Astrocyte (in vitro differentiated cells and primary cell): ENCODE measurements around the gene MIA3. TPM values are rescaled to one million over a fixed set of nuclear protein-coding genes. Genes with fewer than 3 reads are reported as not detected.

ENCODE experiments used
- DNase-seq: peaks from one replicate; pipeline ENCODE4 v3.0.0-alpha.2; 2010; ENCODE audit warnings: low read depth
- FAIRE-seq: peaks from 2 replicates; lab custom pipeline; 2011; peaks lifted over from hg19 to GRCh38; lab: Jason Lieb, UNC
- H2AFZ ChIP-seq: 2 replicates; pipeline ENCODE4 v1.6.0; 2012; ENCODE audit warnings: low read depth, low read length, inconsistent platforms
- H3K27ac ChIP-seq: 2 replicates; pipeline ENCODE4 v1.5.1; 2011; ENCODE audit warnings: low read depth, low read length, inconsistent platforms
- H3K27me3 ChIP-seq: 2 replicates; pipeline ENCODE4 v1.6.0; 2011; ENCODE audit warnings: low read length, inconsistent platforms; ENCODE audit not compliant: insufficient read depth
- H3K36me3 ChIP-seq: 2 replicates; pipeline ENCODE4 v1.5.1; 2011; ENCODE audit warnings: low read length, inconsistent platforms; ENCODE audit not compliant: insufficient read depth
- H3K4me1 ChIP-seq: 2 replicates; pipeline ENCODE4 v1.5.1; 2011; ENCODE audit warnings: low read length, inconsistent platforms; ENCODE audit not compliant: insufficient read depth
- H3K4me2 ChIP-seq: 2 replicates; pipeline ENCODE4 v1.6.0; 2012; ENCODE audit warnings: low read length, inconsistent platforms
- H3K4me3 ChIP-seq: 2 replicates; pipeline ENCODE4 v1.5.1; 2011; ENCODE audit warnings: low read depth, mild to moderate bottlenecking, low read length, inconsistent platforms; ENCODE audit not compliant: insufficient read depth
- H3K79me2 ChIP-seq: 2 replicates; pipeline ENCODE4 v1.6.0; 2012; ENCODE audit warnings: mild to moderate bottlenecking, low read length, inconsistent platforms; ENCODE audit not compliant: insufficient read depth
- H3K9ac ChIP-seq: 2 replicates; pipeline ENCODE4 v1.6.0; 2012; ENCODE audit warnings: mild to moderate bottlenecking, low read length, inconsistent platforms
- H3K9me3 ChIP-seq: 2 replicates; pipeline ENCODE4 v1.5.1; 2012; ENCODE audit warnings: low read depth, mild to moderate bottlenecking, low read length, inconsistent platforms; ENCODE audit not compliant: insufficient read depth
- H4K20me1 ChIP-seq: 2 replicates; pipeline ENCODE4 v1.6.0; 2012; ENCODE audit warnings: low read length, inconsistent platforms; ENCODE audit not compliant: insufficient read depth
- H3K27ac Mint-ChIP-seq: one replicate; pipeline ENCODE4 v1.8.0; 2021; ENCODE audit warnings: mild to moderate bottlenecking, mixed read lengths; ENCODE audit not compliant: unreplicated experiment
- H3K27me3 Mint-ChIP-seq: one replicate; pipeline ENCODE4 v1.8.0; 2021; ENCODE audit warnings: low read depth, mixed read lengths; ENCODE audit not compliant: unreplicated experiment
- H3K36me3 Mint-ChIP-seq: one replicate; pipeline ENCODE4 v1.8.0; 2021; ENCODE audit warnings: low read depth, mixed read lengths; ENCODE audit not compliant: unreplicated experiment
- H3K4me1 Mint-ChIP-seq: one replicate; pipeline ENCODE4 v1.8.0; 2021; ENCODE audit warnings: low read depth, mixed read lengths; ENCODE audit not compliant: unreplicated experiment
- H3K4me3 Mint-ChIP-seq: one replicate; pipeline ENCODE4 v1.8.0; 2021; ENCODE audit warnings: mild to moderate bottlenecking, moderate library complexity, mixed read lengths; ENCODE audit not compliant: unreplicated experiment
- H3K9me3 Mint-ChIP-seq: one replicate; pipeline ENCODE4 v1.8.0; 2021; ENCODE audit warnings: mild to moderate bottlenecking, mixed read lengths; ENCODE audit not compliant: unreplicated experiment
- CTCF ChIP-seq: IDR thresholded peaks from 2 replicates; pipeline ENCODE4 v1.5.1; 2011; ENCODE audit warnings: low read depth, mild to moderate bottlenecking, inconsistent platforms, low read length, moderate library complexity; ENCODE audit not compliant: insufficient read depth
- EZH2 ChIP-seq: IDR thresholded peaks from 2 replicates; pipeline ENCODE4 v1.6.1; 2012; ENCODE audit warnings: mild to moderate bottlenecking, low read length, inconsistent platforms; ENCODE audit not compliant: insufficient read depth
- total RNA-seq: library from RNA; stranded (reverse); gene quantifications from 2 replicates; pipeline ENCODE4 v1.2.1, GENCODE V29; 2021

Gene MIA3
- total RNA-seq, 1 donor from 2014 or later = 63.5 TPM

- H3K27me3 ChIP-seq = no peaks in the 10 kb centered on the region
- DNase-seq (no peak), FAIRE-seq (no peak)
- H2AFZ ChIP-seq = no peak overlapping the region
- no peak overlapping the region for H3K27ac ChIP-seq
- H3K9ac ChIP-seq = no peak overlapping the region
- peaks cover 3% of the 10 kb centered on the region for H3K4me1 ChIP-seq
- H3K9me3 ChIP-seq = no peaks in the 10 kb centered on the region
- H3K36me3 ChIP-seq = no peaks in the 10 kb centered on the region
- Mint-ChIP-seq H3K9me3 (peaks cover 6% of the 10 kb centered on the region), H3K4me1 (peaks cover 5% of the 10 kb centered on the region), H3K4me3 (no peak overlapping the region), H3K27me3 (peaks cover 2% of the 10 kb centered on the region), H3K27ac (no peak overlapping the region), H3K36me3 (peaks cover 3% of the 10 kb centered on the region)
- no peaks in the 10 kb centered on the region for H3K79me2 ChIP-seq
- no peaks in the 10 kb centered on the region for H4K20me1 ChIP-seq
- no peak overlapping the region for H3K4me2 ChIP-seq
- no peak overlapping the region for H3K4me3 ChIP-seq
- TF ChIP-seq EZH2 (no peak), CTCF (no peak)
Observed at GRCh38 chr1:222596696-222597095, 21.2 kb upstream of the MIA3 start.

- H3K4me3 Mint-ChIP-seq = no peak overlapping the region
- FAIRE-seq = no peak
Observed at GRCh38 chr1:222600281-222600680, 17.6 kb upstream of the MIA3 start.

More at GRCh38 chr1:222600281-222600680, 17.6 kb upstream of the MIA3 start:
- no peak overlapping the region for H3K4me2 ChIP-seq
- no peak overlapping the region for H3K9ac ChIP-seq
- no peaks in the 10 kb centered on the region for H4K20me1 ChIP-seq
- no peaks in the 10 kb centered on the region for H3K79me2 ChIP-seq
- H3K9me3 ChIP-seq = no peaks in the 10 kb centered on the region
- H3K27me3 Mint-ChIP-seq = peaks cover 2% of the 10 kb centered on the region
- no peaks in the 10 kb centered on the region for H3K36me3 ChIP-seq
- H3K36me3 Mint-ChIP-seq = no peaks in the 10 kb centered on the region
- H3K9me3 Mint-ChIP-seq = peaks cover 7% of the 10 kb centered on the region
- no peaks in the 10 kb centered on the region for H3K4me1 ChIP-seq
- no peak overlapping the region for H3K4me3 ChIP-seq
- H3K27ac ChIP-seq = no peak overlapping the region
- H2AFZ ChIP-seq = no peak overlapping the region
- no peak for DNase-seq
- no peak for TF ChIP-seq EZH2
- TF ChIP-seq CTCF = no peak
- no peaks in the 10 kb centered on the region for H3K27me3 ChIP-seq
- no peaks in the 10 kb centered on the region for H3K4me1 Mint-ChIP-seq
- H3K27ac Mint-ChIP-seq = no peak overlapping the region
